OCI-LY1 (cell line): ENCODE measurements around the gene RASAL3.

Experiments
- H2AFZ ChIP-seq: fragments of 200-600 bp; sonication (generic), shearing (Covaris generic); 2 replicates; pipeline ENCODE4 v1.6.0; 2014; ENCODE audit warnings: antibody characterized with exemption, mild to moderate bottlenecking, low read length
- H3F3A ChIP-seq: fragments of 200-600 bp; sonication (generic), shearing (Covaris generic); 2 replicates; pipeline ENCODE4 v1.6.0; 2014; ENCODE audit warnings: mild to moderate bottlenecking, antibody characterized with exemption, low read length, moderate library complexity; ENCODE audit not compliant: insufficient read depth
- H3K27ac ChIP-seq: fragments of 200-600 bp; sonication (generic); 2 replicates; pipeline ENCODE4 v1.5.1; 2014; ENCODE audit warnings: low read length, mixed run types, mild to moderate bottlenecking, low read depth; ENCODE audit not compliant: poor library complexity, severe bottlenecking
- H3K27me3 ChIP-seq: fragments of 200-600 bp; sonication (generic); 2 replicates; pipeline ENCODE4 v1.6.0; 2014; ENCODE audit warnings: antibody characterized with exemption, mild to moderate bottlenecking, low read length, moderate library complexity; ENCODE audit not compliant: insufficient read depth
- H3K36me3 ChIP-seq: fragments of 200-600 bp; sonication (generic); 2 replicates; pipeline ENCODE4 v1.6.1; 2014; ENCODE audit warnings: mild to moderate bottlenecking, antibody characterized with exemption, low read length, moderate library complexity, mixed read lengths; ENCODE audit not compliant: insufficient read depth
- H3K4me1 ChIP-seq: fragments of 200-600 bp; sonication (generic); 2 replicates; pipeline ENCODE4 v1.5.1; 2014; ENCODE audit warnings: mild to moderate bottlenecking, low read length, moderate library complexity; ENCODE audit not compliant: insufficient read depth, severe bottlenecking
- H3K4me2 ChIP-seq: fragments of 200-600 bp; sonication (generic), shearing (Covaris generic); 2 replicates; pipeline ENCODE4 v1.6.1; 2014; ENCODE audit warnings: low read length
- H3K4me3 ChIP-seq: fragments of 200-600 bp; sonication (generic); 2 replicates; pipeline ENCODE4 v1.5.1; 2014; ENCODE audit warnings: low read length, low read depth, mild to moderate bottlenecking, mixed read lengths; ENCODE audit not compliant: poor library complexity, severe bottlenecking
- H3K79me2 ChIP-seq: fragments of 200-600 bp; shearing (Covaris generic); 2 replicates; pipeline ENCODE4 v1.6.1; 2016; ENCODE audit warnings: mixed run types, low read length, mixed read lengths; ENCODE audit not compliant: insufficient read depth
- H3K9ac ChIP-seq: fragments of 200-600 bp; sonication (generic), shearing (Covaris generic); 2 replicates; pipeline ENCODE4 v1.6.1; 2014; ENCODE audit warnings: mild to moderate bottlenecking, low read length, mixed read lengths
- H3K9me2 ChIP-seq: fragments of 200-600 bp; sonication (generic), shearing (Covaris generic); 2 replicates; pipeline ENCODE4 v1.6.1; 2014; ENCODE audit warnings: low read depth, mild to moderate bottlenecking, low read length, mixed read lengths
- H3K9me3 ChIP-seq: fragments of 200-600 bp; shearing (Covaris generic); 2 replicates; pipeline ENCODE4 v1.6.1; 2014; ENCODE audit warnings: low read length, mixed read lengths
- H4K20me1 ChIP-seq: fragments of 200-600 bp; sonication (generic), shearing (Covaris generic); 2 replicates; pipeline ENCODE4 v1.6.0; 2016; ENCODE audit warnings: mild to moderate bottlenecking, low read length; ENCODE audit not compliant: insufficient read depth
- EZH2 ChIP-seq: fragments of 200-600 bp; sonication (generic), shearing (Covaris generic); IDR thresholded peaks from 2 replicates; pipeline ENCODE4 v1.8.0; 2017; ENCODE audit warnings: borderline replicate concordance, mixed run types, mild to moderate bottlenecking, antibody characterized with exemption, low read length, moderate library complexity, mixed read lengths
- TF ChIP-seq, protein P1 (sequence below): fragments of 200-600 bp; sonication (generic), shearing (Covaris generic); IDR thresholded peaks from 2 replicates; pipeline ENCODE4 v1.5.1; 2017; ENCODE audit warnings: mild to moderate bottlenecking, antibody characterized with exemption, low read length, moderate library complexity, mixed read lengths

RASAL3 gene

DNA sequence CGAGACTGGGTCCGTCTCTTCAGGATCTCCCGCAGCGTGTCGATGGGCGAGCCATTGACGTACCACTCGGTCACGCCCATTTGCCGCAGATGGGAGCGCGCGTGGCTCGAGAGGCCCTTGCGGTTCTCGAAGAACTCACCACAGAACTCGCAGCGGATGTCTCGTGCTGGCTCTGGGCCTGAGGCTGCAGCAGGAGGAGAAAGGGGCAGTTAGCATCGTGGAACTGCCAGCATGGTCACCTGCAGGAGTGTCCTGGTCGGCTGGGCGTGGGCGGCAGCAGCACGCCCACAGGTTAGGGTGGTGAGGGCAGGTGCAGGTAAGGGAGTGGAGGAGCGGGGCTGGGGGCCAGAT is 37.0 kb downstream of the RASAL3 start:
- Histone ChIP-seq H3K36me3 (peaks cover 54% of the 10 kb centered on the region), H4K20me1 (no peaks in the 10 kb centered on the region)

DNA sequence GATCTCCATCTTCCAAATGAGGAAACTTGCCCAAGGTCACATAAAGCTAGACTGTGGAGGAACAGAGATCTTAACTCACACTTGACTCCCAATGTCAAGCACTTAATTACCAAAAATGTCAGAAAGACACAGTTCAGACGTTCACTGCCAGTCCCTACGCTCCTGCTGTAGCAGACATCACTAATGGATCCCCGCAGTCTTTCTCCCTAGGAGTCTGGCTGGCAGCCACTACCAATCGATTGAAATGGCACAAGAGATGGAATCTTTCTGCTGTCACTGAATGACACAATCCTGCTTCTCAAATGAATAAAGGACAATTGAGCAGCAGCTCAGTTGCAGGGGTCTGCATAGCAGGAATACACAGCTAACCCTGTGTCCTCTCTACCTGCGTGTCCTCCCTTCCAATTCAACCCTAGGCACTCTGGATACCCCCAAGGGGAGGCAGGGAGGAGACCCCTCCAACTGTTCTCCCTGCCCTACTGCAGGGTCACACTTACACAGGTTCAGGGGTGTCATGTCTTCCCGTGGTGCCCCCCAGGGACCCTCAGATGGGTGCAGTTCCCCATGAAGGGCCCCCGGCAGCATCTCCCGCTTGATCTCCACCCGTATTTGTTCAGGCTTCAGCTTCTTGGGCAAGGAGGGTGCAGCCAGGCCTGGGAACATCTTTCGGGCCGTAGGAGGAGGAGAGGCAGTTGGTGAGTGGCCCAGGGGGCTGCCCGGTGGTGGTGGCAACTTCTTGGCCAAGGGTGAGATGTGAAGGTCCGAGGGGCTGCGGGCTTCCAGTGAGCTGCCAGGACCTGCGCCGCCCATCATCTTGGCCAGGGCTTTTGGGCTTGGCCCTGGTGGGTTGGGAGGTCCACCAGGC is 37.6 kb downstream of the RASAL3 start:
- Histone ChIP-seq H3K36me3 (peaks cover 57% of the 10 kb centered on the region), H3K27me3 (no peaks in the 10 kb centered on the region), H3K9me3 (no peaks in the 10 kb centered on the region), H3K9ac (no peak overlapping the region), H3K27ac (no peak overlapping the region), H3K4me2 (no peak overlapping the region), H2AFZ (no peak overlapping the region), H4K20me1 (no peaks in the 10 kb centered on the region), H3K4me3 (no peak overlapping the region), H3K79me2 (peaks cover 16% of the 10 kb centered on the region), H3K4me1 (peaks cover 15% of the 10 kb centered on the region), H3K9me2 (no peaks in the 10 kb centered on the region), H3F3A (no peaks in the 10 kb centered on the region)
- TF ChIP-seq, protein P1, sequence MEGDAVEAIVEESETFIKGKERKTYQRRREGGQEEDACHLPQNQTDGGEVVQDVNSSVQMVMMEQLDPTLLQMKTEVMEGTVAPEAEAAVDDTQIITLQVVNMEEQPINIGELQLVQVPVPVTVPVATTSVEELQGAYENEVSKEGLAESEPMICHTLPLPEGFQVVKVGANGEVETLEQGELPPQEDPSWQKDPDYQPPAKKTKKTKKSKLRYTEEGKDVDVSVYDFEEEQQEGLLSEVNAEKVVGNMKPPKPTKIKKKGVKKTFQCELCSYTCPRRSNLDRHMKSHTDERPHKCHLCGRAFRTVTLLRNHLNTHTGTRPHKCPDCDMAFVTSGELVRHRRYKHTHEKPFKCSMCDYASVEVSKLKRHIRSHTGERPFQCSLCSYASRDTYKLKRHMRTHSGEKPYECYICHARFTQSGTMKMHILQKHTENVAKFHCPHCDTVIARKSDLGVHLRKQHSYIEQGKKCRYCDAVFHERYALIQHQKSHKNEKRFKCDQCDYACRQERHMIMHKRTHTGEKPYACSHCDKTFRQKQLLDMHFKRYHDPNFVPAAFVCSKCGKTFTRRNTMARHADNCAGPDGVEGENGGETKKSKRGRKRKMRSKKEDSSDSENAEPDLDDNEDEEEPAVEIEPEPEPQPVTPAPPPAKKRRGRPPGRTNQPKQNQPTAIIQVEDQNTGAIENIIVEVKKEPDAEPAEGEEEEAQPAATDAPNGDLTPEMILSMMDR = no peak

More for the DNA sequence above, 37.0 kb downstream of the RASAL3 start:
- Histone ChIP-seq H3K4me3 (no peak overlapping the region), H3K4me2 (no peak overlapping the region), H3K27me3 (no peaks in the 10 kb centered on the region), H3K9ac (no peak overlapping the region), H3K9me3 (no peaks in the 10 kb centered on the region), H3K79me2 (peaks cover 20% of the 10 kb centered on the region), H3K27ac (no peak overlapping the region), H2AFZ (no peak overlapping the region), H3K9me2 (no peaks in the 10 kb centered on the region), H3F3A (no peaks in the 10 kb centered on the region), H3K4me1 (peaks cover 17% of the 10 kb centered on the region)
- TF ChIP-seq, protein P1 = no peak
- TF ChIP-seq EZH2 = no peak

DNA sequence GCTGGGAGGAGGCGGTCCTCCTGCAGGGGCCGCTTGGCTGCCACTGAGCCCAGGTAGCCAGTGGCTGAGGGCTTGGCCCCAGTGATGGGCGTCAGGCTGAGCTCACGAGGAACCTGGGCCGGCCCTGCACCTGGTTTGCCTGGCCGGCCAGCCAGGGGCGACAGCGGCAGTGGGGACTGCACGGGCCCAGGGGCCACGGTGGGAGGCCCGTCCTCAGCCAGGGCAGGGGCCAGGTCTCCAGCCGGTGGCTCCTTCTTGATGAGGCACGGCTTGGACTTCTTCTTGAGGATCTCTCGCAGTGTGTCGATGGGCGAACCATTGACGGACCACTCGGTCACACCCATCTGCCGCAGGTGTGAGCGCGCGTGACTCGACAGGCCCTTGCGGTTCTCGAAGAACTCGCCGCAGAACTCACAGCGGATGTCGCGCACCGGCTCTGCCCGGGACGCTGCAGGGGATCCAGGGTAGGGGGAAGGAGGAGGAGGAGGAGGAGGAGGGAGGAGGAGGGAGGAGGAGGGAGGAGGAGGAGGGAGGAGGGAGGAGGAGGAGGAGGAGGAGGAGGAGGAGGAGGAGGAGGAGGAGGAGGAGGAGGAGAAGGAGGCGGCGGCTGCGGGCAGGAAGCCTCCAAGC is 38.9 kb downstream of the RASAL3 start:
- Histone ChIP-seq H4K20me1 (no peaks in the 10 kb centered on the region), H3K4me2 (no peak overlapping the region), H3K4me1 (peaks cover 2% of the 10 kb centered on the region), H3K9me3 (no peaks in the 10 kb centered on the region), H3K27me3 (no peaks in the 10 kb centered on the region), H3K9ac (no peak overlapping the region), H3K79me2 (peaks cover 6% of the 10 kb centered on the region; the same call in 1 of the 2 replicates), H3K27ac (no peak overlapping the region), H3K36me3 (peaks cover 57% of the 10 kb centered on the region), H3F3A (no peaks in the 10 kb centered on the region), H3K4me3 (no peak overlapping the region), H2AFZ (no peak overlapping the region), H3K9me2 (no peaks in the 10 kb centered on the region)
- TF ChIP-seq EZH2 = no peak
- TF ChIP-seq, protein P1 = no peak
